GM12892 (cell line): ENCODE measurements around the gene MYOD1.

ENCODE experiments used
- DNase-seq: peaks from one replicate; pipeline ENCODE4 v3.0.0; 2011; ENCODE audit not compliant: insufficient read length
- FAIRE-seq: peaks from 2 replicates; lab custom pipeline; 2011; peaks lifted over from hg19 to GRCh38; lab: Jason Lieb, UNC
- POLR2A ChIP-seq: IDR thresholded peaks from 2 replicates; pipeline ENCODE4 v1.6.1; 2011; ENCODE audit warnings: low read depth, low read length, control low read depth
- POLR2AphosphoS5 ChIP-seq: IDR thresholded peaks from 2 replicates; pipeline ENCODE4 v1.6.1; 2011; ENCODE audit warnings: low read depth, low read length, control low read depth
- TAF1 ChIP-seq: IDR thresholded peaks from 2 replicates; pipeline ENCODE4 v1.6.1; 2011; ENCODE audit warnings: low read depth, mild to moderate bottlenecking, control low read depth, low read length, borderline replicate concordance

MYOD1 gene

DNA sequence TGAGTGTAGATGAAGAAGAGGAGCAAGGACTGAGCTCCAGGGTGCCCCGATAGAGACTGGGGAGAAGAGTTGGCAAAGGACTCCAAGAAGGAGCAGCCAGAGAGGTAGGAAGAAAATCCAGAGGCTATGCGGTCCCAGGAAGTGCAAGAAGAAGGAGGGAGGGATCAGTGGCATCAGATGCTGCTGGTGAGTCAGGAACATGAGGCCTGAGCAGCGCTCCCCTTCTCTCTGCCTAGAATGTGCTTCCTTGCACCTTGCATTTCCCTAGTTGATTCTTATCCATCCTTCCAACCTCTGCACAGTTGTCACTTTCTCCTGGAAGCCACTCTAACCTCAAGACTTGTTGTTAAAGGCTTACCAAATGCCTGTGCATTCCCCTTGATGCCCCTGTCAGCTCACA lies 36.5 kb downstream of the MYOD1 start:
- TF ChIP-seq POLR2A (no peak), TAF1 (no peak), POLR2AphosphoS5 (no peak)
- no peak for FAIRE-seq
- DNase-seq = no peak

DNA sequence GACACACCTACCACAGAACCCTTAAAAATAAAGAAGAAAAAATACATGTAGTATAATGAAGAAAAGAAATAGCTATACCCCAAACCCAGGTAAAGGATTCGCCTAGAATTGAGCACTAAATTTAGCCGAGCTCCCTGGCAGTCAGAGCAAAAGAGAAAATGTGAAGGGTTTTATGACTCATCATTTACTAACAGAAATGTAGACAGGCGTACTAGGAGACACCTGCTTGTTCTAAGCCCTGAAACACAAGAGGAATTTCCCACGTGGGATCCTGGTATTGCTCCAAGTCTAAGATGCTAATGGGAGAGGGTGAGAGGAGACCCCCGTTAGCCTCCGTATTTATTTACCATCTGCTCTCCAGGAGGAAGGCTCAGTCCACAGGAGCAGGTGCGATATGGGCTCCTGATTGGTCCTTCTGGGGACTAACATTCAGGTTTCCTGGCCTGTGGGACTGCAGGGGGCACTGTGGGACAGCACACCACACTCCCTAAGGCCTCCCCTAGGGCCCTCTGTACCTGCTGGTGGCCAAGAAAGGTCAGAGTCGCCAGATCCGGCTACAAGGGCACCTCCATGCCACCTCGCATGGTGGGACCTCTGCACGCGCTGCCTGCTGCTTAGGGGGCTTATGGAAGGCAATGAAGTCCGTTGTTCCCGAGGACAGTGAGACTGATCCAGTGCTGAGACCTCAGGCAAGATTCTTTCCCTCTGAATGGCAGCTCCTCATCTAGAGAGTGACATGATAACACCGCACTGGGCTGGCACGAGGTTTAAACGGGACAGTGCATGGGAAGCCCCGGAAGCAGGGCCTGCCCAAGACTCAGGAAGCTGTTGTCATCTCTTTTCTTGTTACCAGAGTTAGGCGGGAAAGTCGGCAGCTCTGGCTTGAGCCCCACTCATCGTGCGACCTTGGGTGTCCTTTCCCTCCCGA lies 41.0 kb downstream of the MYOD1 start:
- peak; percentile 72 for FAIRE-seq
- DNase-seq = peak; percentile 54
- no peak for TF ChIP-seq POLR2A
- no peak for TF ChIP-seq POLR2AphosphoS5

DNA sequence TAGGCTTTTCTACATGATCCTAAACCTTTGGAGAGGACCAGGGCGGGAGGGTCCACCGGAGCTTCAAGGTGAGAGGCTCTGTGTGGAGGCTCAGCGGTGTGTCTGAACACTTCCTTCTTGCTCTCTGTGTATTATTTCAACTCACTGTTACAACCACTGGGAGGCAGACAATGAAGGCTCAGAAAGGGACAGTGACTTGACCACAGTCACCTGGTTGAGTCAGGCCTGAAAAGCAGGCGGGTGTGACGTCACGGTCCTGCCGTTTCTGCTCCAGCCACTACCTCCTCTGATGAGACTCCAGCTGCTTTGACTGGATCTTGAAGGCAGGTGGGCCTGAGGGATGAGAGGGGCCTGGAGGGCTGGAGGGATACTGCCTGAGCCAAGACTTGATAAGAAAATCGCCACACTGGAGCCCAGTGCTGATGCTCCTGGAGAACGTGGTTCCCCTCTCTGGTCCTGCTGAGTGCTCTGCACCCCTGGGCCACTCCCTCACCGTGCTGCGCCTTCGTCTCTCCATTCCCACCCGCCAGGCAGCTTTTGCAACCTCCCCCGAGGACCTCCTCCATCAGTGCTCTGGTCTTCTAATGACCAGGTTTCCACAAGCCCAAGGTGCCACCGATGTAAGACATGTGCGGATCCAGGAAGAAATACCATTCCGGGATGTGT lies 43.1 kb downstream of the MYOD1 start:
- TF ChIP-seq TAF1 (no peak), POLR2A (no peak)
- FAIRE-seq (no peak), DNase-seq (no peak)

DNA sequence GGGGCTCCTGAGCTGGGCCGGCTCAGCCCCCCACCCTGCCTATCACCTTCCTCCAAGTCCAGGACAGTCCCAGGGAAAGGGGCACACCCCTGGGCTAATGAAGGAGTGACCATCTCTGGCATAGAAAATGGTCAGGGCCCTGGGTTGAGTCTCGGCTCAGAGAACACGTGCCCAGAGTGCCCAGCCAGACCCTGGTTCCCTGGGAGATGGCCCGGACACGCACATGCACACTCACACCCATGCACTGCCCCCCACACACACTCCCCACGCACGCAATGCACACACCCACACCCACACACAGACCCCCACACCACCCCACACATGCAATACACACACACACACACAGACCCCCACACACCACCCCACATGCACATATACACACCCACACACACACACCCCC lies 43.9 kb downstream of the MYOD1 start:
- FAIRE-seq (no peak), DNase-seq (no peak)
- TF ChIP-seq POLR2AphosphoS5 (no peak), POLR2A (no peak), TAF1 (no peak)

DNA sequence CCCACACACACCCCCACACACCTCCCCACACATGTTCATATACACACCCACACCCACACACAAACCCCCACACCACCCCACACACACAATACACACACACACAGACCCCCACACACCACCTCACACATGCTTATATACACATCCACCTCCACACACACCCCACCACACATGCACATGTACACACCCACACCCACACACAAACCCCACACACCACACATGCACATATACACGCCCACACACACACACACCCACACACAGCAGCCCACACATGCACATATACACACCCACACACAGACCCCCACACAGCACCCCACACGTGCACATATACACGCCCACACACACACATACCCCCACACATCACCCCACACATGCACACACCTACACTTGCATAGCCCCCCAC lies 44.3 kb downstream of the MYOD1 start:
- no peak for TF ChIP-seq TAF1
- no peak for TF ChIP-seq POLR2A
- no peak for TF ChIP-seq POLR2AphosphoS5
- FAIRE-seq = no peak
- DNase-seq = no peak

DNA sequence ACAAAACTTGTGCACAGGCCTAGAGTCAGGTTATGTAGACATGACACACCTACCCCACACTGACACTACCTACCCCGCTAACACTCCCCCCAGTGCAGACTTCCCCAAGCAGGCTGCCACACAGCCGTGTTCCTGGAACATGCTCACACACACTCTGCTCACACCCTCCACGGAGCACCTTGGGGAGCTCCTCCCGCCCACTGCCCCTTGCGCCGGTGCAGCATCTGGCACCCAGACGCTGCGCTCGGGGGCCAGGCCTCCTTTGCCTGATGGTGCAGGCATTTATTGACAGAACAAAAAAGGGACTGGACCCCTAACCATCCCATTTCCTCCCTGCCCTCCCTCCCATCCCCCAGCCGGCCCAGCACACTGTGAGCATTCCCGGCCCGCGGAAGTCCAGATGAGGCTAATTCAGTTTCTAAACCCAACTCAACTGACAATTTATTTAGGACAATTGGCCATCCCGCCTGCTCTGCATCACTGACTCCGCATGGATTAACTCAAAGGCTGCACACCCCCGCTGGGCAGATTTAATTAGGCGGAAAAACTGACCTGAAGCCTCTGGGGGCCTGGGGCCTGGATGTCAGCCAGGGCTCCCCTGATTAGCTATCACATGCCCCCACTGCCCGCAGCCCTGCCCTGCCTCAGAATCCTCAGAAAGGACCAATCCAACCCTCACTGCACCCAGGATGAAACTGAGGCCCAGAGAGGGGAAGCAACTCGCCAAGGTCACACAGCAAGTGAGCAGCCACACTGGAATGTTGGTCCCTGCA lies 45.3 kb downstream of the MYOD1 start:
- TF ChIP-seq POLR2AphosphoS5 (no peak), POLR2A (no peak), TAF1 (no peak)
- DNase-seq (no peak), FAIRE-seq (no peak)

DNA sequence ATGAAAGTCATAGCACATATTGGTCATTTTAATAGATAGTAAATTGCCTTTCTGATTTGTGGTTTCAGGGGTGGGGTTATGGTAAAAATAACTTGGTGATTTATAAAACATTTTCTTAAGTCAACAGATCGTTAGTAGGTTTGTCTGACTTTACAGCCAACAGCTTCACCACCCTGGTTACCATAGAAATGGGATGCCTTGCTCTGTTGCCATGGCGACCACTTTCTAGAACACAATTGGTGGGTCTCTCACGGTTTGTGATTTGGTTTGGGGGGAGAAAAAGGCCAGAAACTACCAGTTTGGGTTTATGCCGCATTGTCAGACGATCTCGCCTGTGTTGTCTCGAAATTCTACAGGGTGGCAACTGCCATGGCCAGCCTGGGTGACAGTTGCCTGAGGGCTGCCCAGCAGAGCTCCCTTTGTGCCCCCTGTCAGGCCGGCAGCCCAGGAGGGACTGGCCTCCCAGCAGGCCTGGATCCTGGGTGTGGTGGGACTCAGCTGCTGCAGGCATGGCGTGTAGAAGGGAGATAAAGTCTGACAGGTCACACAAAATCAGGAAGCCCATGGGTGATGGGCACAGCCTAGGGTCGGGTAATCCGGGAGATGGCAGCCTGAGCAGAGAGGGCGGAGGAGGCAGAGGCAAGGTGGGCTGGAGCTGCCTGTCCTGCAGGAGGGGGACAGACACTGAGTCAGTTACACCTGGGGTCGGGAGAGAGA lies 46.1 kb downstream of the MYOD1 start:
- FAIRE-seq = no peak
- TF ChIP-seq POLR2A (no peak), POLR2AphosphoS5 (no peak), TAF1 (no peak)
- no peak for DNase-seq

DNA sequence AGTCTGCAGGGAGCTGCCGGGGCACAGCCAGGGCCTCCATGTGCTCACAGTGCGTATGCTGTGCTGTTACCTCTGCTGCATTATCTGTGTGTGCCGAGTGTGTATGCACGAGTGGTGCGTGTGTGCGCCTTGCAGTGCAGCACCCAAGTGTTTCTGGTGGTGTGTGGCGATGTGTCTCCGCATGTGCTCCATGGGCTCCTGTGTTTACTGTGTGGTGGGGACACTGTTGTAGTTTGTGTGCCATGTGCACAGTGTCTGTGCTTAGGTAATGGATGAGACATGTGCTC lies 46.6 kb downstream of the MYOD1 start:
- TF ChIP-seq POLR2A = no peak
- TF ChIP-seq POLR2AphosphoS5 = no peak
- no peak for TF ChIP-seq TAF1
- no peak for FAIRE-seq
- DNase-seq = no peak

DNA sequence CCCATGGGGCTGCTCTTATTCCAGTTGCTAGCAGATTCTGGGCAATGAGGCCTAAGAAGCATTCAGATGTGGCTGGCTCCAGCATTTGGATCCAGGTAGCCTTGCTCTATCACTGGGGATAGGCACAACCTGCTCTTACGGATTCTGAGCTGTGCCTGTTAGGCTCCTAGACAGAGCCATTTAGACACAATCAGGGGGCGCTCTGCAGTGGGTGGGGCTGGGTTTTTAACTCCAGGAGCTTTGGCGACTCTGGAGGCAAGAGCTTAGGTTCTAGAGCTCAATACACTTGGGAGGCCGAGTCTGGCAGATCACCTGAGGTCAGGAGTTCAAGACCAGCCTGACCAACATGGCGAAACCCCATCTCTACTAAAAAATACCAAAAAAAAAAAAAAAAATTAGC lies 47.2 kb downstream of the MYOD1 start:
- no peak for DNase-seq
- FAIRE-seq = no peak
- TF ChIP-seq TAF1 (no peak), POLR2AphosphoS5 (no peak), POLR2A (no peak)

DNA sequence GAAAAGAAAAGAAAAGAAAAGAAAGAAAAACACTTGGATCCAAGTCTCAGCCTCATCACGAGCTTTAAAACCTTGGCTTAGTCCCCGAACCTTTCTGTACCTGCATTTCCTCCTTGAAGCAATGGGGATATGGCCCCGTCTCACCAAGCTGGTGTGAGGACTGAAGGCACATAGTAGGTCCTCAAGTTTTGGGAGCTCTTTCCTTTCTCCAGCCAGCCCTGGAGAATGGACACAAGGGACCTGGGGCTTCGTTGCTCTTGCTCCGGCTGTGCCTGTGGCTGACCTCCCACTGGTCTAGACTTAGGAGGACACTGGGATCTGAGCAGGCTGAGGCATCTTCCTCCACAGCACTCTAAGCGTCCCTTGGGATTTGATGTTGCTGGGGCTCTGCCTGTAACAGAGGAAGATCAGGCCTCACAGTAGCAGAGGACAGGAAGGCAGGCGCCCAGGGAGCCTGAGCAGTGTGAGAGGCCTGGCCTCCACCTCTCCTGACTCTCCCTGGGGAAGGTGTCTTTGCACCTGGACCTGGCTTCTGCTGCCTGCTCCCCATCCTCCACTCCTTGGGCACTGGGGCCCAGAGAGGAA lies 48.0 kb downstream of the MYOD1 start:
- FAIRE-seq = no peak
- DNase-seq = no peak
- TF ChIP-seq TAF1 (no peak), POLR2AphosphoS5 (no peak), POLR2A (no peak)
